GM21576 (cell line): Measurements from ENCODE around the gene GABRB2.
"Not testable (repeated sequence)": the region's sequence is repeated elsewhere in the genome, so short reads cannot be mapped to it uniquely, and the experiment has no call there.

Experiments used
- ATAC-seq: cut with Tn5 transposase; IDR thresholded peaks from one replicate; pipeline ENCODE4 v1.9.1; 2021; ENCODE audit warnings: mild to moderate bottlenecking, moderate library complexity; ENCODE audit not compliant: unreplicated experiment

The GABRB2 gene

GRCh38 chr5:161546470-161547301 lies at the start of gene GABRB2:
Gene GABRB2, minus strand, starts transcription at chr5:161546725. Its CDS starts 82 bp downstream, at chr5:161546643.
- ATAC-seq, result peak; percentile 75

GRCh38 chr5:161585798-161586197 lies 39.3 kb upstream of the GABRB2 start:
- no peak for ATAC-seq

- no peak for ATAC-seq
Observed at GRCh38 chr5:161580621-161581020, 34.1 kb upstream of the GABRB2 start.

GRCh38 chr5:161572914-161573313 lies 26.4 kb upstream of the GABRB2 start:
- no peak for ATAC-seq

- ATAC-seq, result no peak
Observed at GRCh38 chr5:161566081-161566480, 19.6 kb upstream of the GABRB2 start.

GRCh38 chr5:161562446-161562845 lies 15.9 kb upstream of the GABRB2 start:
- no peak for ATAC-seq

- ATAC-seq, result no peak
Observed at GRCh38 chr5:161549106-161549505, 2.6 kb upstream of the GABRB2 start.

- ATAC-seq, result no peak
Observed at GRCh38 chr5:161548487-161549094, 2.1 kb upstream of the GABRB2 start.

- no peak for ATAC-seq
Observed at GRCh38 chr5:161547738-161548486, 1.4 kb upstream of the GABRB2 start.

GRCh38 chr5:161547406-161547737 lies 847 bp upstream of the GABRB2 start:
- ATAC-seq, result no peak

GRCh38 chr5:161546095-161546469 lies 443 bp downstream of the GABRB2 start:
- peak; percentile 5 for ATAC-seq

- no peak for ATAC-seq
Observed at GRCh38 chr5:161545344-161546094, 1.0 kb downstream of the GABRB2 start.

GRCh38 chr5:161544350-161544765 lies 2.2 kb downstream of the GABRB2 start:
- peak; percentile 45 for ATAC-seq

- ATAC-seq, result no peak
Observed at GRCh38 chr5:161539016-161539415, 7.5 kb downstream of the GABRB2 start.

- ATAC-seq, result peak; percentile 66
Observed at GRCh38 chr5:161535762-161536161, 10.8 kb downstream of the GABRB2 start.

- no peak for ATAC-seq
Observed at GRCh38 chr5:161530700-161531099, 15.8 kb downstream of the GABRB2 start.

GRCh38 chr5:161513942-161514341 lies 32.6 kb downstream of the GABRB2 start:
- ATAC-seq, result no peak

- ATAC-seq, result peak; percentile 58
Observed at GRCh38 chr5:161507591-161507990, 38.9 kb downstream of the GABRB2 start.

GRCh38 chr5:161505160-161505559 lies 41.4 kb downstream of the GABRB2 start:
- not testable (repeated sequence) for ATAC-seq

GRCh38 chr5:161498531-161498930 lies 48.0 kb downstream of the GABRB2 start:
- no peak for ATAC-seq

- no peak for ATAC-seq
Observed at GRCh38 chr5:161483721-161484120, 62.8 kb downstream of the GABRB2 start.
